HCT116 (cell line): ENCODE measurements around the gene CCDC160. TPM values are rescaled to one million over a fixed set of nuclear protein-coding genes. Genes with fewer than 3 reads are reported as not detected.

Experiments used
- ATAC-seq: fragments of 200-7000 bp; cut with Tn5 transposase; 2 replicates; pipeline ENCODE4 v1.9.1; 2020; ENCODE audit warnings: mild to moderate bottlenecking, moderate library complexity
- BruUV-seq: library from RNA; stranded (reverse); fragments of 400-500 nt; replicated peaks from 2 replicates; lab custom pipeline; 2021; lab: Mats Ljungman, UMichigan
- CTCF ChIA-PET: fragments of 300-600 bp; sonication (Branson Sonifier 250); formaldehyde crosslinking; loops from one replicate; lab custom pipeline; 2021; ENCODE audit warnings: antibody characterized with exemption; lab: Charles Lee
- POLR2A ChIA-PET: fragments of 300-600, 350-600 bp; sonication (Branson Sonifier 250); formaldehyde crosslinking; loops from one replicate; lab custom pipeline; 2021; ENCODE audit warnings: antibody characterized with exemption; lab: Charles Lee
- RAD21 ChIA-PET, 2 experiments: fragments of 300-600 bp; sonication (Branson Sonifier 250); formaldehyde crosslinking; loops; one replicate each; lab custom pipeline; 2023; ENCODE audit warnings: low total read pairs in 2 of 2; ENCODE audit not compliant: uncharacterized antibody in 2 of 2, unreplicated experiment in 2 of 2, low non-redundant PET in 1 of 2; lab: Charles Lee
- DNase-seq: peaks from one replicate; pipeline ENCODE4 v3.0.0-alpha.2; 2010; ENCODE audit warnings: low read depth, low spot score
- H2AFZ ChIP-seq: fragments of 200-600 bp; shearing (Covaris generic), sonication (generic); 2 replicates; pipeline ENCODE4 v1.6.1; 2017; ENCODE audit warnings: low read depth, mixed run types, mixed read lengths, antibody characterized with exemption, low read length; ENCODE audit not compliant: poor library complexity, severe bottlenecking
- H3K27ac ChIP-seq: 2 replicates; pipeline ENCODE4 v1.5.1; 2012; ENCODE audit warnings: low read depth, low read length
- H3K27me3 ChIP-seq: fragments of 200-600 bp; sonication (generic); 2 replicates; pipeline ENCODE4 v1.6.1; 2016; ENCODE audit warnings: mixed run types, low read length, mixed read lengths; ENCODE audit not compliant: insufficient read depth
- H3K36me3 ChIP-seq, 2 experiments: fragments of 200-500 bp in 1 of 2; fragments of 200-600 bp in 1 of 2; sonication (Bioruptor generic) in 1 of 2; sonication (generic) in 1 of 2; 2 replicates each; pipeline versions ENCODE4 v1.5.1 to v1.6.1; 2014 to 2016; ENCODE audit warnings: low read length in 2 of 2, inconsistent platforms in 1 of 2, mixed read lengths in 1 of 2, mixed run types in 1 of 2; ENCODE audit not compliant: insufficient read depth in 2 of 2, control insufficient read depth in 1 of 2
- H3K4me1 ChIP-seq, 2 experiments: fragments of 200-600 bp in 1 of 2; sonication (generic) in 1 of 2; 2 replicates each; pipeline versions ENCODE4 v1.5.1 to v1.6.1; 2012 to 2017; ENCODE audit warnings: low read length in 2 of 2, inconsistent platforms in 1 of 2, mild to moderate bottlenecking in 1 of 2, mixed read lengths in 1 of 2, mixed run types in 1 of 2, moderate library complexity in 1 of 2; ENCODE audit not compliant: insufficient read depth in 2 of 2, control insufficient read depth in 1 of 2
- H3K4me2 ChIP-seq: fragments of 200-600 bp; sonication (generic); 2 replicates; pipeline ENCODE4 v1.6.1; 2017; ENCODE audit warnings: mixed run types, low read length, mixed read lengths
- H3K4me3 ChIP-seq, 2 experiments: fragments of 200-600 bp in 1 of 2; sonication (generic) in 1 of 2; replicated peaks in 1 of 2; 2 replicates each; pipeline ENCODE4 v1.5.1; 2011 to 2016; ENCODE audit warnings: low read length in 2 of 2, control low read depth in 1 of 2, low read depth in 1 of 2, mild to moderate bottlenecking in 1 of 2, mixed read lengths in 1 of 2, mixed run types in 1 of 2
- H3K79me2 ChIP-seq: fragments of 200-600 bp; sonication (generic); 2 replicates; pipeline ENCODE4 v1.6.1; 2017; ENCODE audit warnings: mild to moderate bottlenecking, mixed run types, low read length, moderate library complexity, mixed read lengths; ENCODE audit not compliant: insufficient read depth
- H3K9ac ChIP-seq: fragments of 200-600 bp; sonication (generic); 2 replicates; pipeline ENCODE4 v1.6.1; 2016; ENCODE audit warnings: low read length, mixed read lengths
- H3K9me2 ChIP-seq: fragments of 200-600 bp; sonication (generic), shearing (Covaris generic); 2 replicates; pipeline ENCODE4 v1.6.1; 2017; ENCODE audit warnings: mixed run types, mild to moderate bottlenecking, moderate library complexity; ENCODE audit not compliant: insufficient read depth
- H3K9me3 ChIP-seq, 2 experiments: fragments of 200-500 bp in 1 of 2; fragments of 200-600 bp in 1 of 2; sonication (Bioruptor generic) in 1 of 2; sonication (generic) in 1 of 2; 2 replicates each; pipeline ENCODE4 v1.6.1; 2014 to 2017; ENCODE audit warnings: low read length in 2 of 2, mixed read lengths in 2 of 2, inconsistent platforms in 1 of 2, low read depth in 1 of 2, mild to moderate bottlenecking in 1 of 2, mixed run types in 1 of 2, moderate library complexity in 1 of 2; ENCODE audit not compliant: control insufficient read depth in 1 of 2, insufficient read depth in 1 of 2
- H4K20me1 ChIP-seq: fragments of 200-600 bp; sonication (generic), shearing (Covaris generic); 2 replicates; pipeline ENCODE4 v1.6.1; 2017; ENCODE audit warnings: mixed run types, mild to moderate bottlenecking, moderate library complexity; ENCODE audit not compliant: insufficient read depth
- CBX3 ChIP-seq: IDR thresholded peaks from 2 replicates; pipeline ENCODE4 v1.6.1; 2012; ENCODE audit warnings: low read depth
- CEBPB ChIP-seq: IDR thresholded peaks from 2 replicates; pipeline ENCODE4 v1.6.1; 2012; ENCODE audit warnings: low read depth
- ELF1 ChIP-seq: IDR thresholded peaks from 2 replicates; pipeline ENCODE4 v1.6.1; 2012; ENCODE audit warnings: low read depth, borderline replicate concordance
- FOSL1 ChIP-seq: IDR thresholded peaks from 2 replicates; pipeline ENCODE4 v1.6.1; 2012; ENCODE audit warnings: low read depth
- JUND ChIP-seq: IDR thresholded peaks from 2 replicates; pipeline ENCODE4 v1.6.1; 2012
- POLR2A ChIP-seq: IDR thresholded peaks from 2 replicates; pipeline ENCODE4 v1.7.0; 2011; ENCODE audit warnings: borderline replicate concordance; ENCODE audit not compliant: insufficient read depth, insufficient read length; ENCODE audit errors: extremely low read depth
- POLR2AphosphoS5 ChIP-seq: IDR thresholded peaks from 2 replicates; pipeline ENCODE4 v1.6.1; 2011; ENCODE audit warnings: mild to moderate bottlenecking, low read depth, low read length, moderate library complexity
- RAD21 ChIP-seq: IDR thresholded peaks from 2 replicates; pipeline ENCODE4 v1.6.1; 2012; ENCODE audit warnings: low read depth, mild to moderate bottlenecking
- YY1 ChIP-seq: IDR thresholded peaks from 2 replicates; pipeline ENCODE4 v1.6.1; 2011; ENCODE audit warnings: low read length, low read depth, moderate library complexity, mild to moderate bottlenecking; ENCODE audit not compliant: insufficient replicate concordance; ENCODE audit errors: extremely low read depth
- ZNF274 ChIP-seq: fragments of 200-500 bp; sonication (Bioruptor generic); IDR thresholded peaks from 2 replicates; pipeline ENCODE4 v1.6.1; 2014; ENCODE audit warnings: mild to moderate bottlenecking, low read depth, low read length, inconsistent platforms
- intact Hi-C: fragments of 100-400 bp; cut with micrococcal nuclease; formaldehyde crosslinking; loops from 2 replicates; pipeline ENCODE4 v1.10.0; 2022
- total RNA-seq: library from RNA; stranded (reverse); gene quantifications from one replicate; pipeline ENCODE4 v1.2.1, GENCODE V29; 2021; ENCODE audit not compliant: unreplicated experiment
- TF ChIP-seq, protein P1 (sequence below), 3 experiments: fragments of 200-600 bp in 1 of 3; sonication (generic) in 1 of 3; IDR thresholded peaks in 2 of 3; conservative IDR thresholded peaks in 1 of 3; 2 replicates each; pipeline ENCODE4 v1.5.1; 2012 to 2017; ENCODE audit warnings: low read depth in 2 of 3, low read length in 2 of 3, antibody characterized with exemption in 1 of 3, borderline replicate concordance in 1 of 3, control low read depth in 1 of 3, mild to moderate bottlenecking in 1 of 3, mixed read lengths in 1 of 3, mixed run types in 1 of 3, moderate library complexity in 1 of 3; ENCODE audit not compliant: insufficient read depth in 1 of 3
- TF ChIP-seq, protein P2 (sequence below): IDR thresholded peaks from 2 replicates; pipeline ENCODE4 v1.6.1; 2012; ENCODE audit warnings: low read depth
- TF ChIP-seq, protein P3 (sequence below): IDR thresholded peaks from 2 replicates; pipeline ENCODE4 v1.6.1; 2012
- TF ChIP-seq, protein P4 (sequence below): IDR thresholded peaks from 2 replicates; pipeline ENCODE4 v1.6.1; 2012

The CCDC160 gene
- total RNA-seq, 1 experiment from 2014 or later: not detected

DNA sequence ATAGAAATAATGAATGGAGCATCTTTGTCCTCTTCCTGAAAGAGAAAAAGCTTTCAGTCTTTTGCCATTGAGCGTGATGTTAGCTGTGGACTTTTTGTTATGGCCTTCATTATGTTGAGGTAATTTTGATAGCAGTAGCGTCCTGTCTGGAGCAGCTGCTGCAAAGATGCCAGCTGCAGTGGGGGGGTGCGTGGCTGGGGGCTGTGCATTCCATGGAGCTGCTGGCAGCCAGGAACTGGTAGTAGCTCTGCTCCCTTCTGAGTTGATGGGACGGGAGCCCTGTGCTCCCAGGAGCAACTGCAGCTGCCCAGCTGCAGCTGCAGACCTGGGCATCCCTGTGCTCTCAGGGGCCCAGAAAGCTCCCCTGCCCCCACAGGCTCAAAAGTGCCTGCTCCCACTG, 50.4 kb downstream of the CCDC160 start:
- CTCF ChIA-PET: no interaction called here
- H3K9ac ChIP-seq: no peak overlapping the region
- no peaks in the 10 kb centered on the region for H3K9me2 ChIP-seq
- intact Hi-C loops: no loop called here
- no peaks in the 10 kb centered on the region for H3K79me2 ChIP-seq
- POLR2A ChIA-PET: no interaction called here
- H3K27ac ChIP-seq: no peak overlapping the region
- RAD21 ChIA-PET: no interaction called here
- H3K9me3 ChIP-seq: no peaks in the 10 kb centered on the region
- H3K36me3 ChIP-seq: no peaks in the 10 kb centered on the region
- no peak for DNase-seq
- H2AFZ ChIP-seq: no peak overlapping the region
- H4K20me1 ChIP-seq: no peaks in the 10 kb centered on the region
- no TSS peak for BruUV-seq
- no peak overlapping the region for H3K4me2 ChIP-seq
- no peaks in the 10 kb centered on the region for H3K27me3 ChIP-seq
- H3K4me1 ChIP-seq: no peaks in the 10 kb centered on the region
- TF ChIP-seq ELF1: no peak
- TF ChIP-seq POLR2A: no peak
- no peak for TF ChIP-seq CBX3
- TF ChIP-seq, protein P1, sequence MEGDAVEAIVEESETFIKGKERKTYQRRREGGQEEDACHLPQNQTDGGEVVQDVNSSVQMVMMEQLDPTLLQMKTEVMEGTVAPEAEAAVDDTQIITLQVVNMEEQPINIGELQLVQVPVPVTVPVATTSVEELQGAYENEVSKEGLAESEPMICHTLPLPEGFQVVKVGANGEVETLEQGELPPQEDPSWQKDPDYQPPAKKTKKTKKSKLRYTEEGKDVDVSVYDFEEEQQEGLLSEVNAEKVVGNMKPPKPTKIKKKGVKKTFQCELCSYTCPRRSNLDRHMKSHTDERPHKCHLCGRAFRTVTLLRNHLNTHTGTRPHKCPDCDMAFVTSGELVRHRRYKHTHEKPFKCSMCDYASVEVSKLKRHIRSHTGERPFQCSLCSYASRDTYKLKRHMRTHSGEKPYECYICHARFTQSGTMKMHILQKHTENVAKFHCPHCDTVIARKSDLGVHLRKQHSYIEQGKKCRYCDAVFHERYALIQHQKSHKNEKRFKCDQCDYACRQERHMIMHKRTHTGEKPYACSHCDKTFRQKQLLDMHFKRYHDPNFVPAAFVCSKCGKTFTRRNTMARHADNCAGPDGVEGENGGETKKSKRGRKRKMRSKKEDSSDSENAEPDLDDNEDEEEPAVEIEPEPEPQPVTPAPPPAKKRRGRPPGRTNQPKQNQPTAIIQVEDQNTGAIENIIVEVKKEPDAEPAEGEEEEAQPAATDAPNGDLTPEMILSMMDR (IDR thresholded peaks at IDR 0.05 in 2 of 3, conservative IDR thresholded peaks at IDR 0.05 in 1 of 3; ENCODE audit: borderline replicate concordance in 1 of 3, insufficient read depth in 1 of 3, low read depth in 2 of 3, low read length in 2 of 3): no peak
- TF ChIP-seq, protein P2, sequence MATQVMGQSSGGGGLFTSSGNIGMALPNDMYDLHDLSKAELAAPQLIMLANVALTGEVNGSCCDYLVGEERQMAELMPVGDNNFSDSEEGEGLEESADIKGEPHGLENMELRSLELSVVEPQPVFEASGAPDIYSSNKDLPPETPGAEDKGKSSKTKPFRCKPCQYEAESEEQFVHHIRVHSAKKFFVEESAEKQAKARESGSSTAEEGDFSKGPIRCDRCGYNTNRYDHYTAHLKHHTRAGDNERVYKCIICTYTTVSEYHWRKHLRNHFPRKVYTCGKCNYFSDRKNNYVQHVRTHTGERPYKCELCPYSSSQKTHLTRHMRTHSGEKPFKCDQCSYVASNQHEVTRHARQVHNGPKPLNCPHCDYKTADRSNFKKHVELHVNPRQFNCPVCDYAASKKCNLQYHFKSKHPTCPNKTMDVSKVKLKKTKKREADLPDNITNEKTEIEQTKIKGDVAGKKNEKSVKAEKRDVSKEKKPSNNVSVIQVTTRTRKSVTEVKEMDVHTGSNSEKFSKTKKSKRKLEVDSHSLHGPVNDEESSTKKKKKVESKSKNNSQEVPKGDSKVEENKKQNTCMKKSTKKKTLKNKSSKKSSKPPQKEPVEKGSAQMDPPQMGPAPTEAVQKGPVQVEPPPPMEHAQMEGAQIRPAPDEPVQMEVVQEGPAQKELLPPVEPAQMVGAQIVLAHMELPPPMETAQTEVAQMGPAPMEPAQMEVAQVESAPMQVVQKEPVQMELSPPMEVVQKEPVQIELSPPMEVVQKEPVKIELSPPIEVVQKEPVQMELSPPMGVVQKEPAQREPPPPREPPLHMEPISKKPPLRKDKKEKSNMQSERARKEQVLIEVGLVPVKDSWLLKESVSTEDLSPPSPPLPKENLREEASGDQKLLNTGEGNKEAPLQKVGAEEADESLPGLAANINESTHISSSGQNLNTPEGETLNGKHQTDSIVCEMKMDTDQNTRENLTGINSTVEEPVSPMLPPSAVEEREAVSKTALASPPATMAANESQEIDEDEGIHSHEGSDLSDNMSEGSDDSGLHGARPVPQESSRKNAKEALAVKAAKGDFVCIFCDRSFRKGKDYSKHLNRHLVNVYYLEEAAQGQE: no peak
- TF ChIP-seq ZNF274: no peak
- TF ChIP-seq FOSL1: no peak
- TF ChIP-seq, protein P3, sequence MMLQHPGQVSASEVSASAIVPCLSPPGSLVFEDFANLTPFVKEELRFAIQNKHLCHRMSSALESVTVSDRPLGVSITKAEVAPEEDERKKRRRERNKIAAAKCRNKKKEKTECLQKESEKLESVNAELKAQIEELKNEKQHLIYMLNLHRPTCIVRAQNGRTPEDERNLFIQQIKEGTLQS: no peak
- no peak for TF ChIP-seq CEBPB
- no peak for TF ChIP-seq YY1
- TF ChIP-seq, protein P4, sequence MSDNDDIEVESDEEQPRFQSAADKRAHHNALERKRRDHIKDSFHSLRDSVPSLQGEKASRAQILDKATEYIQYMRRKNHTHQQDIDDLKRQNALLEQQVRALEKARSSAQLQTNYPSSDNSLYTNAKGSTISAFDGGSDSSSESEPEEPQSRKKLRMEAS: no peak
- no peak for TF ChIP-seq POLR2AphosphoS5
- TF ChIP-seq RAD21: no peak
- TF ChIP-seq JUND: no peak
- TF ChIP-seq, all 23 proteins: peak for 0
- H3K4me3 ChIP-seq: no peak overlapping the region
- no peak for ATAC-seq
